ENCODE data around the gene PHF23.
A peak's percentile ranks its signal among the peaks of the same experiment; 100 is the strongest.

Gene PHF23

GRCh38 chr17:7196651-7197401 lies 42.4 kb downstream of the PHF23 start:
- no peak for DNase-seq

GRCh38 chr17:7195971-7196370 lies 43.3 kb downstream of the PHF23 start:
- DNase-seq = no peak

GRCh38 chr17:7192271-7192937 lies 46.9 kb downstream of the PHF23 start:
- no peak for DNase-seq

- peak; percentile 33 for DNase-seq
Observed at GRCh38 chr17:7191571-7192270, 47.5 kb downstream of the PHF23 start.

- DNase-seq = no peak
Observed at GRCh38 chr17:7191069-7191468, 48.2 kb downstream of the PHF23 start.

- no peak for DNase-seq
Observed at GRCh38 chr17:7190276-7190917, 48.9 kb downstream of the PHF23 start.

- DNase-seq = no peak
Observed at GRCh38 chr17:7186241-7186640, 53.0 kb downstream of the PHF23 start.
